H9 (cell line): ENCODE measurements around the gene MYL3. TPM values are rescaled to one million over a fixed set of nuclear protein-coding genes. Genes with fewer than 3 reads are reported as not detected.
A peak's percentile ranks its signal among the peaks of the same experiment; 100 is the strongest.

Source experiments
- DNase-seq: peaks from one replicate; pipeline ENCODE4 v3.0.0-alpha.2; 2017
- H2AFZ ChIP-seq: one replicate; pipeline ENCODE4 v1.6.1; 2013; ENCODE audit warnings: mild to moderate bottlenecking, low read length, control low read depth, moderate library complexity
- H2AK5ac ChIP-seq: 2 replicates; pipeline ENCODE4 v1.6.1; 2013; ENCODE audit warnings: low read length, control low read depth, mixed read lengths; ENCODE audit not compliant: insufficient read length
- H2BK120ac ChIP-seq: one replicate; pipeline ENCODE4 v1.6.1; 2013; ENCODE audit warnings: low read depth, mild to moderate bottlenecking, low read length, control low read depth, inconsistent platforms; ENCODE audit not compliant: poor library complexity, severe bottlenecking
- H2BK12ac ChIP-seq: 2 replicates; pipeline ENCODE4 v1.6.1; 2013; ENCODE audit warnings: low read length, control low read depth, mixed read lengths, low read depth; ENCODE audit not compliant: insufficient read length
- H2BK15ac ChIP-seq: 2 replicates; pipeline ENCODE4 v1.6.1; 2013; ENCODE audit warnings: low read depth, low read length, control low read depth
- H2BK20ac ChIP-seq: one replicate; pipeline ENCODE4 v1.6.1; 2013; ENCODE audit warnings: low read depth, mild to moderate bottlenecking, low read length, control low read depth, inconsistent platforms; ENCODE audit not compliant: poor library complexity, severe bottlenecking
- H2BK5ac ChIP-seq: 2 replicates; pipeline ENCODE4 v1.6.1; 2013; ENCODE audit warnings: low read length, control low read depth, mixed read lengths; ENCODE audit not compliant: insufficient read length
- H3K14ac ChIP-seq: 2 replicates; pipeline ENCODE4 v1.6.1; 2013; ENCODE audit warnings: low read length, control low read depth; ENCODE audit not compliant: insufficient read depth
- H3K18ac ChIP-seq: 2 replicates; pipeline ENCODE4 v1.6.1; 2013; ENCODE audit warnings: low read depth, mild to moderate bottlenecking, mixed read lengths, low read length, control low read depth; ENCODE audit not compliant: insufficient read length
- H3K23ac ChIP-seq: 2 replicates; pipeline ENCODE4 v1.6.1; 2013; ENCODE audit warnings: low read length, control low read depth, mixed read lengths, low read depth; ENCODE audit not compliant: insufficient read length
- H3K23me2 ChIP-seq: 2 replicates; pipeline ENCODE4 v1.6.1; 2013; ENCODE audit warnings: low read depth, mild to moderate bottlenecking, mixed read lengths, low read length, control low read depth; ENCODE audit not compliant: insufficient read length, poor library complexity, severe bottlenecking
- H3K27ac ChIP-seq: 2 replicates; pipeline ENCODE4 v1.5.1; 2013; ENCODE audit warnings: low read length, control low read depth, mixed read lengths, low read depth; ENCODE audit not compliant: insufficient read length
- H3K27me3 ChIP-seq: 2 replicates; pipeline ENCODE4 v1.6.1; 2013; ENCODE audit warnings: low read length, control low read depth, inconsistent platforms; ENCODE audit not compliant: insufficient read depth
- H3K4ac ChIP-seq: 2 replicates; pipeline ENCODE4 v1.6.1; 2013; ENCODE audit warnings: low read depth, mild to moderate bottlenecking, control low read depth, inconsistent platforms, low read length, moderate library complexity
- H3K4me1 ChIP-seq: 2 replicates; pipeline ENCODE4 v1.6.1; 2013; ENCODE audit warnings: low read length, control low read depth, inconsistent platforms; ENCODE audit not compliant: insufficient read depth
- H3K4me2 ChIP-seq: 2 replicates; pipeline ENCODE4 v1.6.1; 2013; ENCODE audit warnings: low read length, control low read depth, mixed read lengths; ENCODE audit not compliant: insufficient read length, insufficient read depth
- H3K56ac ChIP-seq: 2 replicates; pipeline ENCODE4 v1.6.1; 2013; ENCODE audit warnings: low read depth, mild to moderate bottlenecking, mixed read lengths, low read length, control low read depth; ENCODE audit not compliant: insufficient read length
- H3K79me1 ChIP-seq: 2 replicates; pipeline ENCODE4 v1.6.1; 2013; ENCODE audit warnings: low read depth, mild to moderate bottlenecking, moderate library complexity, low read length, control low read depth, inconsistent platforms; ENCODE audit not compliant: insufficient read depth, poor library complexity, severe bottlenecking
- H3K79me2 ChIP-seq: 2 replicates; pipeline ENCODE4 v1.6.1; 2013; ENCODE audit warnings: low read length, control low read depth, inconsistent platforms; ENCODE audit not compliant: insufficient read depth
- H3K9ac ChIP-seq: 2 replicates; pipeline ENCODE4 v1.6.1; 2013; ENCODE audit warnings: low read length, control low read depth, mixed read lengths; ENCODE audit not compliant: insufficient read length; ENCODE audit errors: extremely low read depth
- H3K9me3 ChIP-seq: one replicate; pipeline ENCODE4 v1.6.1; 2013; ENCODE audit warnings: low read depth, low read length, inconsistent platforms; ENCODE audit not compliant: control insufficient read depth
- H3T11ph ChIP-seq: one replicate; pipeline ENCODE4 v1.6.1; 2013; ENCODE audit warnings: mild to moderate bottlenecking, low read length, control low read depth, inconsistent platforms
- H4K20me1 ChIP-seq: one replicate; pipeline ENCODE4 v1.6.1; 2013; ENCODE audit not compliant: control insufficient read depth, insufficient read length, insufficient read depth
- H4K5ac ChIP-seq: 2 replicates; pipeline ENCODE4 v1.6.1; 2013; ENCODE audit warnings: low read depth, mild to moderate bottlenecking, mixed read lengths, low read length, control low read depth; ENCODE audit not compliant: insufficient read length
- H4K8ac ChIP-seq: replicated peaks from 2 replicates; pipeline ENCODE4 v1.6.1; 2013; ENCODE audit warnings: low read length, control low read depth, mixed read lengths, low read depth; ENCODE audit not compliant: insufficient read length
- H4K91ac ChIP-seq: 2 replicates; pipeline ENCODE4 v1.6.1; 2013; ENCODE audit warnings: low read depth, mild to moderate bottlenecking, moderate library complexity, mixed read lengths, low read length, control low read depth; ENCODE audit not compliant: insufficient read length
- H3K27ac Mint-ChIP-seq, 3 experiments: 2 replicates in 2 of 3; 3 replicates in 1 of 3; pipeline ENCODE4 v1.8.0; 2020 to 2021; ENCODE audit warnings: mixed read lengths in 3 of 3, mild to moderate bottlenecking in 1 of 3, moderate library complexity in 1 of 3
- H3K27me3 Mint-ChIP-seq: 2 replicates; pipeline ENCODE4 v1.8.0; 2021; ENCODE audit warnings: low read depth, mild to moderate bottlenecking, moderate library complexity, mixed read lengths
- H3K36me3 Mint-ChIP-seq, 3 experiments: 2 replicates in 2 of 3; 3 replicates in 1 of 3; pipeline ENCODE4 v1.8.0; 2020 to 2021; ENCODE audit warnings: low read depth in 3 of 3, mixed read lengths in 3 of 3; ENCODE audit not compliant: insufficient read depth in 1 of 3
- H3K4me1 Mint-ChIP-seq, 2 experiments: 2 replicates each; pipeline ENCODE4 v1.8.0; 2020; ENCODE audit warnings: mixed read lengths in 2 of 2
- H3K4me3 Mint-ChIP-seq, 2 experiments: 2 replicates in 1 of 2; 3 replicates in 1 of 2; pipeline ENCODE4 v1.8.0; 2020 to 2021; ENCODE audit warnings: mild to moderate bottlenecking in 2 of 2, mixed read lengths in 2 of 2, moderate library complexity in 1 of 2
- H3K9me3 Mint-ChIP-seq, 2 experiments: 2 replicates in 1 of 2; 3 replicates in 1 of 2; pipeline ENCODE4 v1.8.0; 2020; ENCODE audit warnings: mild to moderate bottlenecking in 2 of 2, mixed read lengths in 2 of 2, moderate library complexity in 1 of 2
- WGBS: extraction: QIAGEN DNeasy Blood & Tissue Kit; methylation state at CpG from one replicate; pipeline ENCODE4 v1.1.7; 2013; ENCODE audit warnings: missing lambda C conversion rate, low lambda C conversion rate, mixed read lengths; ENCODE audit not compliant: insufficient read length; ENCODE audit errors: extremely low coverage; 5-methylcytosine and 5-hydroxymethylcytosine counted together
- total RNA-seq: library from RNA; stranded (reverse); gene quantifications from 2 replicates; pipeline ENCODE4 v1.2.1, GENCODE V29; 2021
- TF ChIP-seq, protein P1 (sequence below): fragments of 200-600 bp; sonication (generic); conservative IDR thresholded peaks from 3 replicates; pipeline ENCODE4 v1.8.0; 2021; ENCODE audit warnings: antibody characterized with exemption, mild to moderate bottlenecking

The MYL3 gene
- total RNA-seq, 1 experiment from 2014 or later: 0.24 TPM

DNA sequence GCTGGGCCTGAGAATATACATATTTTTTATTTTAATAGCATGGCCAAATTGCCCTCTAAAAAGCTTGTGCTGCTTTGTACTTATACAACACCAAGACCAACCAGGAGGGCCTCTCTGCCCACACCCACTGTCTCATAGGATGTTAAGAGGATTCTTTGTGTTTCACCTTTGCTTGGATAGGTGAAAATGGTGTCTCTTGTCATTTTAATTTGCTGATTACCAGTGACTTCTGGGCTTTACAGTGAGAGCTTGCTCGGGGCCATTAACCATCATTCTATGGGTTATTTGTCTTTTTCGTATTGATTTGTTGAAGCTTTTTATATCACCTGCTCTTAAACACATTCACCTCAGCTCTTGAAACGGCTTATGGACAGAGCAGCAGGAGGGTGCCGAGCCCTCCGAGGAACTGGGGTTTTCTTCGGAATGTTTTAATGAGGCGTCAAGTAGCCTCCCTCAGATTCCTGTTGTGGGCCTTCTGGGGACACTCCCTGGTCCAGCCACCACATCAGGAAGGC is 24.8 kb upstream of the MYL3 start:
- H4K5ac ChIP-seq: no peak overlapping the region
- H3K27me3 Mint-ChIP-seq: peaks cover 97% of the 10 kb centered on the region
- no peaks in the 10 kb centered on the region; a peak in 1 of 5 replicates for H3K9me3 Mint-ChIP-seq
- no peak overlapping the region for H2BK15ac ChIP-seq
- peak overlapping the region in 2 of 3 experiments; percentile 1 to 6; a peak in 1 of 7 replicates for H3K27ac Mint-ChIP-seq
- no peaks in the 10 kb centered on the region for H3K36me3 Mint-ChIP-seq
- no peaks in the 10 kb centered on the region for H3K9me3 ChIP-seq
- H3K4me2 ChIP-seq: no peak overlapping the region
- H3K23me2 ChIP-seq: peaks cover 8% of the 10 kb centered on the region
- no peak for DNase-seq
- no peak overlapping the region for H3K9ac ChIP-seq
- H3K56ac ChIP-seq: no peak overlapping the region
- no peaks in the 10 kb centered on the region for H3K79me2 ChIP-seq
- H3K27ac ChIP-seq: no peak overlapping the region
- H3T11ph ChIP-seq: no peak overlapping the region
- WGBS: no CpG with 5 or more reads among the region's 7 CpGs
- no peaks in the 10 kb centered on the region; the same call in 1 of the 2 replicates for H3K4me1 ChIP-seq
- H2BK20ac ChIP-seq: no peak overlapping the region
- peaks cover 52% of the 10 kb centered on the region for H3K27me3 ChIP-seq
- H2BK5ac ChIP-seq: no peak overlapping the region
- peaks cover 33 to 40% of the 10 kb centered on the region in 2 experiments for H3K4me1 Mint-ChIP-seq
- H3K23ac ChIP-seq: no peak overlapping the region
- H2AFZ ChIP-seq: no peak overlapping the region
- no peak overlapping the region for H2BK120ac ChIP-seq
- no peak overlapping the region for H4K91ac ChIP-seq
- no peak overlapping the region for H2BK12ac ChIP-seq
- no peak overlapping the region for H2AK5ac ChIP-seq
- no peaks in the 10 kb centered on the region for H4K20me1 ChIP-seq
- H3K79me1 ChIP-seq: no peaks in the 10 kb centered on the region
- no peak overlapping the region for H3K14ac ChIP-seq
- TF ChIP-seq, protein P1, sequence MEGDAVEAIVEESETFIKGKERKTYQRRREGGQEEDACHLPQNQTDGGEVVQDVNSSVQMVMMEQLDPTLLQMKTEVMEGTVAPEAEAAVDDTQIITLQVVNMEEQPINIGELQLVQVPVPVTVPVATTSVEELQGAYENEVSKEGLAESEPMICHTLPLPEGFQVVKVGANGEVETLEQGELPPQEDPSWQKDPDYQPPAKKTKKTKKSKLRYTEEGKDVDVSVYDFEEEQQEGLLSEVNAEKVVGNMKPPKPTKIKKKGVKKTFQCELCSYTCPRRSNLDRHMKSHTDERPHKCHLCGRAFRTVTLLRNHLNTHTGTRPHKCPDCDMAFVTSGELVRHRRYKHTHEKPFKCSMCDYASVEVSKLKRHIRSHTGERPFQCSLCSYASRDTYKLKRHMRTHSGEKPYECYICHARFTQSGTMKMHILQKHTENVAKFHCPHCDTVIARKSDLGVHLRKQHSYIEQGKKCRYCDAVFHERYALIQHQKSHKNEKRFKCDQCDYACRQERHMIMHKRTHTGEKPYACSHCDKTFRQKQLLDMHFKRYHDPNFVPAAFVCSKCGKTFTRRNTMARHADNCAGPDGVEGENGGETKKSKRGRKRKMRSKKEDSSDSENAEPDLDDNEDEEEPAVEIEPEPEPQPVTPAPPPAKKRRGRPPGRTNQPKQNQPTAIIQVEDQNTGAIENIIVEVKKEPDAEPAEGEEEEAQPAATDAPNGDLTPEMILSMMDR: no peak
- H3K4me3 Mint-ChIP-seq: peak overlapping the region in 1 of 2 experiments; percentile 1; a peak in 1 of 5 replicates
- H3K18ac ChIP-seq: no peak overlapping the region
- H4K8ac ChIP-seq: no peak overlapping the region
- H3K4ac ChIP-seq: no peak overlapping the region
